HG03378 (cell line): ENCODE measurements around the gene KIAA0513.
"Not testable (repeated sequence)": the region's sequence is repeated elsewhere in the genome, so short reads cannot be mapped to it uniquely, and the experiment has no call there.

Experiments
- ATAC-seq: cut with Tn5 transposase; IDR thresholded peaks from one replicate; pipeline ENCODE4 v1.9.1; 2021; ENCODE audit warnings: mild to moderate bottlenecking, moderate library complexity; ENCODE audit not compliant: unreplicated experiment

Gene KIAA0513

GRCh38 chr16:85105475-85105874, 77.9 kb downstream of the KIAA0513 start:
- no peak for ATAC-seq

- ATAC-seq, result no peak
These were observed 79.5 kb downstream of the KIAA0513 start for GRCh38 chr16:85107083-85107482.

GRCh38 chr16:85107532-85107931, 79.9 kb downstream of the KIAA0513 start:
- ATAC-seq, result no peak

GRCh38 chr16:85110105-85110504, 82.5 kb downstream of the KIAA0513 start:
- ATAC-seq, result no peak

GRCh38 chr16:85111184-85111583, 83.6 kb downstream of the KIAA0513 start:
- no peak for ATAC-seq

- no peak for ATAC-seq
These were observed 84.8 kb downstream of the KIAA0513 start, which contains the start of gene CIBAR2 for GRCh38 chr16:85112364-85112763. TSS of gene CIBAR2 (minus strand) at chr16:85112472. CDS start at chr16:85112352, 120 bp downstream.

- no peak for ATAC-seq
These were observed 85.7 kb downstream of the KIAA0513 start for GRCh38 chr16:85113168-85113733.

GRCh38 chr16:85113913-85114312, 86.3 kb downstream of the KIAA0513 start:
- no peak for ATAC-seq

GRCh38 chr16:85114909-85115567, 87.4 kb downstream of the KIAA0513 start:
- no peak for ATAC-seq

- no peak for ATAC-seq
These were observed 89.8 kb downstream of the KIAA0513 start for GRCh38 chr16:85117418-85117817.

- no peak for ATAC-seq
These were observed 92.4 kb downstream of the KIAA0513 start for GRCh38 chr16:85120006-85120340.

GRCh38 chr16:85123441-85123840, 95.8 kb downstream of the KIAA0513 start:
- ATAC-seq, result not testable (repeated sequence)

- ATAC-seq, result no peak
These were observed 96.5 kb downstream of the KIAA0513 start for GRCh38 chr16:85123891-85124635.

- ATAC-seq, result no peak
These were observed 97.2 kb downstream of the KIAA0513 start for GRCh38 chr16:85124636-85125346.

- no peak for ATAC-seq
These were observed 98.2 kb downstream of the KIAA0513 start for GRCh38 chr16:85125570-85126393.

- ATAC-seq, result no peak
These were observed 98.8 kb downstream of the KIAA0513 start for GRCh38 chr16:85126394-85126704.

- ATAC-seq, result no peak
These were observed 99.2 kb downstream of the KIAA0513 start for GRCh38 chr16:85126705-85127378.

GRCh38 chr16:85127379-85127723, 99.8 kb downstream of the KIAA0513 start:
- ATAC-seq, result no peak

GRCh38 chr16:85128079-85128837, 100.7 kb downstream of the KIAA0513 start:
- no peak for ATAC-seq
